AG09319 (cell line): Measurements from ENCODE around the gene LRRC23.
"Not testable (repeated sequence)": the region's sequence is repeated elsewhere in the genome, so short reads cannot be mapped to it uniquely, and the experiment has no call there.

ENCODE experiments used
- DNase-seq: peaks from one replicate; pipeline ENCODE4 v3.0.0-alpha.2; 2010; ENCODE audit warnings: low read depth; ENCODE audit errors: extremely low read depth
- CTCF ChIP-seq: IDR thresholded peaks from 2 replicates; pipeline ENCODE4 v1.5.1; 2011; ENCODE audit warnings: low read depth, mild to moderate bottlenecking, inconsistent platforms, low read length, moderate library complexity

The LRRC23 gene

GRCh38 chr12:6890789-6891645 lies 13.6 kb upstream of the LRRC23 start:
- DNase-seq, result peak; percentile 89
- TF ChIP-seq CTCF, result peak; percentile 51

GRCh38 chr12:6891646-6892001 lies 13.0 kb upstream of the LRRC23 start:
- TF ChIP-seq CTCF, result no peak

GRCh38 chr12:6892683-6893082 lies 11.9 kb upstream of the LRRC23 start:
- DNase-seq, result not testable (repeated sequence)

More at GRCh38 chr12:6891646-6892001, 13.0 kb upstream of the LRRC23 start:
- no peak for DNase-seq

- DNase-seq, result no peak
- no peak for TF ChIP-seq CTCF
Measured at GRCh38 chr12:6894321-6894720, 10.3 kb upstream of the LRRC23 start.

- TF ChIP-seq CTCF, result no peak
- no peak for DNase-seq
Measured at GRCh38 chr12:6896846-6897435, 7.7 kb upstream of the LRRC23 start.

- DNase-seq, result no peak
- TF ChIP-seq CTCF, result no peak
Measured at GRCh38 chr12:6899427-6899826, 5.2 kb upstream of the LRRC23 start.

- no peak for DNase-seq
- TF ChIP-seq CTCF, result no peak
Measured at GRCh38 chr12:6899837-6900519, 4.6 kb upstream of the LRRC23 start.
